HepG2 (cell line): ENCODE results near the gene SEH1L. TPM values are rescaled to one million over a fixed set of nuclear protein-coding genes. Genes with fewer than 3 reads are reported as not detected.

Source experiments
- ATAC-seq: fragments of 200-7000 bp; cut with Tn5 transposase; 3 replicates; pipeline ENCODE4 v1.9.1; 2020; ENCODE audit warnings: mild to moderate bottlenecking, moderate library complexity
- BruUV-seq: library from RNA; stranded (reverse); fragments of 400-500 nt; replicated peaks from 2 replicates; lab custom pipeline; 2021; lab: Mats Ljungman, UMichigan
- CTCF ChIA-PET: fragments of 300-600 bp; formaldehyde crosslinking; extraction: SDS; loops from one replicate; lab custom pipeline; 2021; ENCODE audit warnings: low total read pairs, inconsistent platforms, low intra/inter-chr PET ratio; lab: Yijun Ruan, JAX
- POLR2A ChIA-PET: fragments of 350-600 bp; sonication (Branson Sonifier 250); formaldehyde crosslinking; loops from one replicate; lab custom pipeline; 2020; ENCODE audit warnings: antibody characterized with exemption, inconsistent platforms; lab: Yijun Ruan, JAX
- DNase-seq: peaks from one replicate; pipeline ENCODE4 v3.0.0-alpha.2; 2015; ENCODE audit warnings: low spot score
- FAIRE-seq: peaks from 3 replicates; lab custom pipeline; 2011; peaks lifted over from hg19 to GRCh38; lab: Jason Lieb, UNC
- H2AFZ ChIP-seq: one replicate; pipeline ENCODE4 v1.6.1; 2011; ENCODE audit warnings: low read length, inconsistent platforms
- H3K27ac ChIP-seq: fragments of 300-600 bp; 3 replicates; pipeline ENCODE4 v1.8.0; 2011; ENCODE audit warnings: mixed run types, mild to moderate bottlenecking, mixed read lengths, low read length, inconsistent platforms; ENCODE audit not compliant: insufficient read depth; ENCODE audit errors: extremely low read length
- H3K27me3 ChIP-seq, 2 experiments: fragments of 200-600 bp in 1 of 2; 2 replicates in 1 of 2; 3 replicates in 1 of 2; pipeline versions ENCODE4 v1.6.0 to v1.8.0; 2011; ENCODE audit warnings: low read length in 2 of 2, mild to moderate bottlenecking in 2 of 2, moderate library complexity in 2 of 2, inconsistent platforms in 1 of 2; ENCODE audit not compliant: insufficient read depth in 2 of 2, control insufficient read depth in 1 of 2
- H3K36me3 ChIP-seq, 2 experiments: fragments of 200-600 bp in 1 of 2; replicated peaks in 1 of 2; 2 replicates in 1 of 2; 3 replicates in 1 of 2; pipeline versions ENCODE4 v1.5.1 to v1.8.0; 2011; ENCODE audit warnings: low read length in 2 of 2, inconsistent platforms in 1 of 2; ENCODE audit not compliant: insufficient read depth in 2 of 2, control insufficient read depth in 1 of 2
- H3K4me1 ChIP-seq: 2 replicates; pipeline ENCODE4 v1.5.1; 2012; ENCODE audit warnings: low read length, inconsistent platforms; ENCODE audit not compliant: insufficient read depth
- H3K4me2 ChIP-seq: 2 replicates; pipeline ENCODE4 v1.6.0; 2011; ENCODE audit warnings: low read depth, low read length, inconsistent platforms
- H3K4me3 ChIP-seq, 3 experiments: fragments of 200-600 bp in 1 of 3; sonication (generic), shearing (Covaris generic) in 1 of 3; replicated peaks in 1 of 3; 2 replicates each; pipeline ENCODE4 v1.5.1; 2011 to 2016; ENCODE audit warnings: low read length in 3 of 3, inconsistent platforms in 2 of 3, low read depth in 2 of 3, mild to moderate bottlenecking in 2 of 3, control low read depth in 1 of 3, mixed read lengths in 1 of 3; ENCODE audit not compliant: insufficient read depth in 1 of 3
- H3K79me2 ChIP-seq: one replicate; pipeline ENCODE4 v1.6.1; 2011; ENCODE audit warnings: low read length, inconsistent platforms; ENCODE audit not compliant: insufficient read depth
- H3K9ac ChIP-seq: 2 replicates; pipeline ENCODE4 v1.6.0; 2011; ENCODE audit warnings: mild to moderate bottlenecking, low read depth, low read length, inconsistent platforms; ENCODE audit not compliant: insufficient read depth
- H3K9me3 ChIP-seq: 2 replicates; pipeline ENCODE4 v1.5.1; 2012; ENCODE audit warnings: mild to moderate bottlenecking, low read length
- H4K20me1 ChIP-seq: 2 replicates; pipeline ENCODE4 v1.6.0; 2011; ENCODE audit warnings: inconsistent platforms, mild to moderate bottlenecking, low read length, moderate library complexity; ENCODE audit not compliant: insufficient read depth
- GPN1 ChIP-seq: sonication (generic); formaldehyde crosslinking; IDR thresholded peaks from 2 replicates; pipeline ENCODE4 v1.5.1; 2020; ENCODE audit warnings: missing genetic modification reagents, borderline replicate concordance
- HOXD1 ChIP-seq: sonication (generic); formaldehyde crosslinking; IDR thresholded peaks from 2 replicates; pipeline ENCODE4 v1.5.0; 2020; ENCODE audit warnings: missing genetic modification reagents
- KMT2B ChIP-seq: IDR thresholded peaks from 2 replicates; pipeline ENCODE4 v1.6.1; 2016; ENCODE audit warnings: missing genetic modification reagents, missing compliant biosample characterization
- MTF1 ChIP-seq: sonication (generic); formaldehyde crosslinking; IDR thresholded peaks from 2 replicates; pipeline ENCODE4 v1.5.0; 2020; ENCODE audit warnings: missing genetic modification reagents
- NAIF1 ChIP-seq: sonication (generic); formaldehyde crosslinking; IDR thresholded peaks from 2 replicates; pipeline ENCODE4 v1.5.0; 2020; ENCODE audit warnings: mild to moderate bottlenecking, missing genetic modification reagents, borderline replicate concordance
- NRL ChIP-seq: sonication (generic); formaldehyde crosslinking; IDR thresholded peaks from 2 replicates; pipeline ENCODE4 v1.5.0; 2020; ENCODE audit warnings: missing genetic modification reagents, mild to moderate bottlenecking, moderate library complexity, borderline replicate concordance
- SPEN ChIP-seq: sonication (generic); formaldehyde crosslinking; IDR thresholded peaks from 2 replicates; pipeline ENCODE4 v1.5.1; 2020; ENCODE audit warnings: low read depth, mild to moderate bottlenecking, missing genetic modification reagents
- TEAD2 ChIP-seq: sonication (generic); formaldehyde crosslinking; IDR thresholded peaks from 2 replicates; pipeline ENCODE4 v1.9.0; 2021; ENCODE audit warnings: missing genetic modification reagents
- ZKSCAN5 ChIP-seq: sonication (generic); formaldehyde crosslinking; IDR thresholded peaks from 2 replicates; pipeline ENCODE4 v1.5.1; 2020; ENCODE audit warnings: mild to moderate bottlenecking, missing genetic modification reagents
- ZNF235 ChIP-seq: sonication (generic); formaldehyde crosslinking; IDR thresholded peaks from 2 replicates; pipeline ENCODE4 v1.8.1; 2023; ENCODE audit warnings: mild to moderate bottlenecking, missing genetic modification reagents, borderline replicate concordance
- ZNF562 ChIP-seq: sonication (generic); formaldehyde crosslinking; IDR thresholded peaks from 2 replicates; pipeline ENCODE4 v1.8.0; 2022; ENCODE audit warnings: missing genetic modification reagents, borderline replicate concordance
- ZNF674 ChIP-seq: sonication (generic); formaldehyde crosslinking; IDR thresholded peaks from 2 replicates; pipeline ENCODE4 v1.5.0; 2020; ENCODE audit warnings: low read depth, mild to moderate bottlenecking, missing genetic modification reagents
- ZNF678 ChIP-seq: sonication (generic); formaldehyde crosslinking; IDR thresholded peaks from 2 replicates; pipeline ENCODE4 v1.4.0; 2020; ENCODE audit warnings: mild to moderate bottlenecking, missing genetic modification reagents
- WGBS: methylation state at CpG from one replicate; pipeline ENCODE4 v1.1.6; 2017; ENCODE audit warnings: low lambda C conversion rate; 5-methylcytosine and 5-hydroxymethylcytosine counted together
- in situ Hi-C: cut with HindIII; loops from 2 replicates; pipeline ENCODE4 v1.10.0; 2017; ENCODE audit warnings: low pct_unique_long_range_greater_than_20kb; ENCODE audit not compliant: extremely low pct_ligation_motif_present
- intact Hi-C: fragments of 100-400 bp; cut with micrococcal nuclease; formaldehyde crosslinking; loops from one replicate; pipeline ENCODE4 v1.10.0; 2022; ENCODE audit not compliant: unreplicated experiment
- polyA plus RNA-seq, 8 experiments: library from polyadenylated mRNA; depleted of rRNA in 3 of 8; stranded (reverse) in 7 of 8; unstranded in 1 of 8; fragments of >200 nt; fragmentation: Illumina TruSeq in 4 of 8; extraction: Trizol in 4 of 8; gene quantifications; 2 replicates each; pipeline versions ENCODE4 v1.2.1 to v1.2.3, GENCODE V29; 2011 to 2016; ENCODE audit warnings: low read depth in 4 of 8, missing spikeins in 1 of 8, mixed read lengths in 1 of 8; ENCODE audit not compliant: insufficient read depth in 1 of 8
- total RNA-seq, 5 experiments: library from RNA; depleted of rRNA; stranded (reverse); fragments of >200 nt; fragmentation: Illumina TruSeq; extraction: Trizol; gene quantifications; 2 replicates each; pipeline ENCODE4 v1.2.3, GENCODE V29; 2016; ENCODE audit warnings: low read depth in 1 of 5
- TF ChIP-seq, protein P1 (sequence below): IDR thresholded peaks from 2 replicates; pipeline ENCODE4 v1.6.1; 2012; ENCODE audit warnings: inconsistent platforms
- TF ChIP-seq, protein P2 (sequence below): sonication (generic); formaldehyde crosslinking; IDR thresholded peaks from 2 replicates; pipeline ENCODE4 v1.4.0; 2020; ENCODE audit warnings: mild to moderate bottlenecking, missing genetic modification reagents
- TF ChIP-seq, protein P3 (sequence below): IDR thresholded peaks from 2 replicates; pipeline ENCODE4 v1.6.1; 2016; ENCODE audit warnings: control low read depth
- TF ChIP-seq, protein P4 (sequence below), 2 experiments: sonication (generic) in 1 of 2; formaldehyde crosslinking in 1 of 2; IDR thresholded peaks; 2 replicates each; pipeline versions ENCODE4 v1.5.1 to v1.6.1; 2011 to 2020; ENCODE audit warnings: borderline replicate concordance in 1 of 2, low read depth in 1 of 2, low read length in 1 of 2, mild to moderate bottlenecking in 1 of 2, missing genetic modification reagents in 1 of 2, moderate library complexity in 1 of 2

The SEH1L gene
- total and polyA plus RNA-seq, 2 of the 13 experiments (the other 11 are each of a cell fraction or from before 2014, with no cell fraction given), result 59.6 to 63.5 TPM

DNA sequence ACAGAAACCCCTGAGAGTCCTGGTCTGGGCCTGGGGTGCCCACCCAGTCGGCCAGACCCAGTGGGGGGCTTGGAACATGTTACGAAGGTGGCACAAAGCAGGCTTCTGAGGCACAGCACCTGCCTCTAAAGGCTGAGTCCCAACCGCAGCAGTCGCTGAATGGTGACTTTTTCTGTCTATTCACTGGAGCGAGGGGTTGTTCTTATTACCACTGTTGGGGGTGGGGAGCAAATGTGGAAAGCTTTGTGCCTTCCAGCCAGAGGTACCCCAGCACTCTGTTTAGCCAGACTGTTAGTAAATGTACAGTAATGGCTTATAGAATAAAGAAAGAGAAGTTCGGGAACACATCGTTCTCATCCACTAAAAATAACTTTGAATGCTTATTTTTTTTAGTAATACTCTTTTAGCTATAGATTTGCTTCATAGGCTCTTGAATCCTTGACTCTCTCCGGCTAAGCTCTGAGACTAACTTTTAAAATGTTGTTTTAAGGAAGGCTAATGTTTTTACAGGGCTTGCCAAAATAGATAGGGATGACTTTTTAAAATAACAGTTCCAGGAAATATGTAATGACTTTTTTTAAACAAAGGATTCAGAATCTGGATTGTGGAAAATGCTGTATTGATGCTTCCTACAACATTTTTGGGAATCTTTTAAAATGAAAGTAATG is 40.4 kb upstream of the SEH1L start (continued):
- TF ChIP-seq, protein P1, sequence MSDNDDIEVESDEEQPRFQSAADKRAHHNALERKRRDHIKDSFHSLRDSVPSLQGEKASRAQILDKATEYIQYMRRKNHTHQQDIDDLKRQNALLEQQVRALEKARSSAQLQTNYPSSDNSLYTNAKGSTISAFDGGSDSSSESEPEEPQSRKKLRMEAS, result no peak
- TF ChIP-seq NRL (CRISPR knock-in tag) (no peak), ZKSCAN5 (CRISPR knock-in tag) (no peak), KMT2B (CRISPR knock-in tag) (no peak), NAIF1 (CRISPR knock-in tag) (no peak)

DNA sequence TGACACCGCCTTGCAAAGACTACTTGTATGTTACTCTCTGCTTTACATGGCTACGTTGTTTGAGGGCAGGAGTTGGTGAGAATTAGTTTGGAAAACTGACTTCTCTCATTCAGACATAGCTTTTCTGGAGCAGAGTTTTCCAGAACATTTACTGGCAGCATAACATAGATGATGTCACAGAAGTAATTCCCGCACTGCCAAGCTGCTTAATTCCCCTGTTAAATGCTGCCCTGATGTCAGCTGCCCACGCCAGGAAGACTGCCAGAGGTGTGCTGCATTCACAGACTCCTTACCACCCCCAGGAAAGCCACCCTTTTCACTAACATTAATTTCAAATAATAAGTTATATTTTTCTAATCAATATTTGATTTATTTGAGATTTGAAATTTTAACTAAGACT is 39.1 kb upstream of the SEH1L start:
- in situ Hi-C loops, result no loop called here
- WGBS, result 46% methylated on average over 4 of the region's 4 CpGs

More for the DNA sequence above, 39.1 kb upstream of the SEH1L start:
- ChIA-PET POLR2A (interaction anchor here (2.4 kb wide), 1 partner anchor 25 kb away, joined by 9 read pairs; the partner anchor contains the start of gene PTPN2), CTCF (no interaction called here)
- Histone ChIP-seq H4K20me1 (no peaks in the 10 kb centered on the region), H3K4me3 (no peak overlapping the region), H3K27ac (no peak overlapping the region), H3K27me3 (peaks cover 1 to 29% of the 10 kb centered on the region in 2 experiments; a peak in 3 of 5 replicates), H3K9ac (no peak overlapping the region), H3K4me1 (peaks cover 30% of the 10 kb centered on the region), H3K36me3 (no peaks in the 10 kb centered on the region), H3K9me3 (peaks cover 3% of the 10 kb centered on the region; the same call in 1 of the 2 replicates), H3K4me2 (no peak overlapping the region), H3K79me2 (no peaks in the 10 kb centered on the region), H2AFZ (no peak overlapping the region)
- FAIRE-seq (no peak), ATAC-seq (no peak), DNase-seq (no peak)
- intact Hi-C loops, result no loop called here
- BruUV-seq, result no TSS peak
- TF ChIP-seq HOXD1 (CRISPR knock-in tag), result no peak
- no peak for TF ChIP-seq ZNF674 (CRISPR knock-in tag)
- no peak for TF ChIP-seq GPN1 (CRISPR knock-in tag)
- TF ChIP-seq, protein P2, sequence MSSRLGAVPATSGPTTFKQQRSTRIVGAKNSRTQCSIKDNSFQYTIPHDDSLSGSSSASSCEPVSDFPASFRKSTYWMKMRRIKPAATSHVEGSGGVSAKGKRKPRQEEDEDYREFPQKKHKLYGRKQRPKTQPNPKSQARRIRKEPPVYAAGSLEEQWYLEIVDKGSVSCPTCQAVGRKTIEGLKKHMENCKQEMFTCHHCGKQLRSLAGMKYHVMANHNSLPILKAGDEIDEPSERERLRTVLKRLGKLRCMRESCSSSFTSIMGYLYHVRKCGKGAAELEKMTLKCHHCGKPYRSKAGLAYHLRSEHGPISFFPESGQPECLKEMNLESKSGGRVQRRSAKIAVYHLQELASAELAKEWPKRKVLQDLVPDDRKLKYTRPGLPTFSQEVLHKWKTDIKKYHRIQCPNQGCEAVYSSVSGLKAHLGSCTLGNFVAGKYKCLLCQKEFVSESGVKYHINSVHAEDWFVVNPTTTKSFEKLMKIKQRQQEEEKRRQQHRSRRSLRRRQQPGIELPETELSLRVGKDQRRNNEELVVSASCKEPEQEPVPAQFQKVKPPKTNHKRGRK (CRISPR knock-in tag), result no peak
- TF ChIP-seq ZNF235 (CRISPR knock-in tag), result no peak
- no peak for TF ChIP-seq ZNF678 (CRISPR knock-in tag)
- no peak for TF ChIP-seq MTF1 (CRISPR knock-in tag)
- no peak for TF ChIP-seq SPEN (CRISPR knock-in tag)
- TF ChIP-seq ZNF562 (CRISPR knock-in tag), result no peak
- TF ChIP-seq, protein P3, sequence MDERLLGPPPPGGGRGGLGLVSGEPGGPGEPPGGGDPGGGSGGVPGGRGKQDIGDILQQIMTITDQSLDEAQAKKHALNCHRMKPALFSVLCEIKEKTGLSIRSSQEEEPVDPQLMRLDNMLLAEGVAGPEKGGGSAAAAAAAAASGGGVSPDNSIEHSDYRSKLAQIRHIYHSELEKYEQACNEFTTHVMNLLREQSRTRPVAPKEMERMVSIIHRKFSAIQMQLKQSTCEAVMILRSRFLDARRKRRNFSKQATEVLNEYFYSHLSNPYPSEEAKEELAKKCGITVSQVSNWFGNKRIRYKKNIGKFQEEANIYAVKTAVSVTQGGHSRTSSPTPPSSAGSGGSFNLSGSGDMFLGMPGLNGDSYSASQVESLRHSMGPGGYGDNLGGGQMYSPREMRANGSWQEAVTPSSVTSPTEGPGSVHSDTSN (CRISPR knock-in tag), result no peak
- TF ChIP-seq TEAD2, result no peak
- TF ChIP-seq, protein P4, sequence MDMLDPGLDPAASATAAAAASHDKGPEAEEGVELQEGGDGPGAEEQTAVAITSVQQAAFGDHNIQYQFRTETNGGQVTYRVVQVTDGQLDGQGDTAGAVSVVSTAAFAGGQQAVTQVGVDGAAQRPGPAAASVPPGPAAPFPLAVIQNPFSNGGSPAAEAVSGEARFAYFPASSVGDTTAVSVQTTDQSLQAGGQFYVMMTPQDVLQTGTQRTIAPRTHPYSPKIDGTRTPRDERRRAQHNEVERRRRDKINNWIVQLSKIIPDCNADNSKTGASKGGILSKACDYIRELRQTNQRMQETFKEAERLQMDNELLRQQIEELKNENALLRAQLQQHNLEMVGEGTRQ (IDR thresholded peaks at IDR 0.05; ENCODE audit: low read depth, low read length), result no peak
- TF ChIP-seq, protein P4 (CRISPR knock-in tag; IDR thresholded peaks at IDR 0.05; ENCODE audit: borderline replicate concordance), result no peak
